ENCODE data around the gene ARSJ.

DNA sequence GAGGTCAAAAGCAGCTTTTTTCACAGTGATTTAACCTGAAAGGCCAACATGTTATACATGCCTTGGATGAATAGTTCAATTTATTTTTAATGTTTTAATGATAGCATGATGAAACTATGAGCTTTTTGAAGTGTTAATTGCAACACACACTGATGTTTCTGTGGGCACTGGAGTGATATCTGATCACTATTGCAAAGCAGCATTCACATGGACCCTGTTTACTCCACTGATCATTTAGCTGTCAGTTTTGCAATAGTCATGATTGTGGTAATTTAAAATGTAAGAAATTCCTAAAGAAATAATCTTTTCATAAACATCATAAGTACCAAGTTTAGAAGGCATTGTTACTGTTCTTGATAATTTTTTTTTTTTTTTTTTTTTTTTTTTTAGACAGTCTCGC lies 74.1 kb downstream of the ARSJ start:
- no peak for TF ChIP-seq POLR2AphosphoS5 (IDR thresholded peaks at IDR 0.05)
- TF ChIP-seq EP300 (IDR thresholded peaks at IDR 0.05) = no peak
- TF ChIP-seq, protein P1, sequence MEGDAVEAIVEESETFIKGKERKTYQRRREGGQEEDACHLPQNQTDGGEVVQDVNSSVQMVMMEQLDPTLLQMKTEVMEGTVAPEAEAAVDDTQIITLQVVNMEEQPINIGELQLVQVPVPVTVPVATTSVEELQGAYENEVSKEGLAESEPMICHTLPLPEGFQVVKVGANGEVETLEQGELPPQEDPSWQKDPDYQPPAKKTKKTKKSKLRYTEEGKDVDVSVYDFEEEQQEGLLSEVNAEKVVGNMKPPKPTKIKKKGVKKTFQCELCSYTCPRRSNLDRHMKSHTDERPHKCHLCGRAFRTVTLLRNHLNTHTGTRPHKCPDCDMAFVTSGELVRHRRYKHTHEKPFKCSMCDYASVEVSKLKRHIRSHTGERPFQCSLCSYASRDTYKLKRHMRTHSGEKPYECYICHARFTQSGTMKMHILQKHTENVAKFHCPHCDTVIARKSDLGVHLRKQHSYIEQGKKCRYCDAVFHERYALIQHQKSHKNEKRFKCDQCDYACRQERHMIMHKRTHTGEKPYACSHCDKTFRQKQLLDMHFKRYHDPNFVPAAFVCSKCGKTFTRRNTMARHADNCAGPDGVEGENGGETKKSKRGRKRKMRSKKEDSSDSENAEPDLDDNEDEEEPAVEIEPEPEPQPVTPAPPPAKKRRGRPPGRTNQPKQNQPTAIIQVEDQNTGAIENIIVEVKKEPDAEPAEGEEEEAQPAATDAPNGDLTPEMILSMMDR (IDR thresholded peaks at IDR 0.05) = no peak

All from esophagus muscularis mucosa (tissue), 4 donors.